Measurements from ENCODE around the gene OGN.

The OGN gene

DNA sequence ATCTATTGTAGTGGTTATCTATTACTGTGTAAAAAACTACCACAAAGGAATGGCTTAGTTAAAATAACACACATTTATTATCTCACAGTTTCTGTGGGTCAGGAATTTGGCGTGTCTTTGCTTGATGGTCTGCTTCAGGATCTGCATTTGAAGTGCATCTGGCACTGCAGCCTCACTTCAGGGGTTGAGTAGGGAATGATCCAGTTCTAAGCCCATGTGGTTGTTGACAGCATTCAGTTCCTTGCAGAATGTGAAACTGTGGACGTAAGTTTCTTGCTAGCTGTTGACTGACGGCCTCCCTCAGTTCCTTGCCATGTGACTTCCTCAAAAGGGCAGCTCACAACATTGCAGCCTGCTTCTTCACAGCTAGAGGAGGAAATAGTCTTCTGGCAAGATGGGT is 2.1 kb upstream of the OGN start:
- DNase-seq (ENCODE audit: extremely low read depth in 1 of 2, low read depth in 1 of 2): peak in 1 of 2 donors; percentile 2

GRCh38 chr9:92405818-92406217 is 1.4 kb upstream of the OGN start:
- DNase-seq (ENCODE audit: extremely low read depth in 1 of 2, low read depth in 1 of 2): no peak

DNA sequence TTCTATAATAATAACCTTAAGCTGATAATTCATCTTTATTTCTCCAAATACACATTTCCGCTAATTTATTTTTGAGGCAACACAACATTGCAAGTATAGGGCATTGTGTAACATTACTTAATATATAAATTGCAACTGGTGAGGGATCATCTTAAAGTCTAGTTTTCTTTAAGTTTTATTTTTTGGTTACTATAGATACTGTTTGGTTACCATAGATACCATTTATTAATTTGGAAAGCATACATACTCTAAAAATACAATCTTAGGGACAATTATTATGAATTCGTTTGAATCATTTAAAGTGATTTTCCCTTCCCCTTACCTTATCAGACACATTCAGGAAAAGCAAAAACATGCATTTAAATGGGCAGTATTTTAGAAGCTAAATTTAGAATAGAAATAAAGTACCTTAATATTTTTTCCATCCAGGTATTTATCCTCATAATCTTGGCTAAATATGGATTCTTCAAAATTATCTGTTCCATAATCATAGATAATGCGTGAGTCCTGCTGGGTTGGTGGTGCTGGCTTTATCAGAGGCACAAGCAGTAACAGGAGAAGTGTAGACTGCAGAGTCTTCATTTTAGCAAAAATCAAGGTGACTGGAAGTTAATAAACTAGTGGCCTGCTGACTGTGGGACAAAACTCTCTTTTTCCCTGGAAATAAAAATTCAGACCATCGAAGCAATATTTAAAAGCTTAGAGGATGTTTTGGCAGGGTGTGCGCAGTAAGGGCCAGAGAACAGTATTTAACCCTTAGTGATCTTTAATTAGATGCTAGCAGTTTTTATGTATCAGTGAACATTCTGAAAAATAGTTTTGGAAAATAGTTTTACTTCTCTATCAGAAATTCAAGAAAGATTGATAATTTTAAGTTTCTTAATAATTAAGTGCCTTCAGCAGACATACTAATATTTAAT is 1.3 kb downstream of the OGN start:
- DNase-seq (ENCODE audit: extremely low read depth in 1 of 2, low read depth in 1 of 2): no peak

- no peak for DNase-seq (ENCODE audit: extremely low read depth in 1 of 2, low read depth in 1 of 2)
These were observed 2.0 kb downstream of the OGN start for GRCh38 chr9:92402360-92402759.

- DNase-seq (ENCODE audit: extremely low read depth in 1 of 2, low read depth in 1 of 2): no peak
These were observed 6.5 kb downstream of the OGN start for GRCh38 chr9:92397853-92398252.

DNA sequence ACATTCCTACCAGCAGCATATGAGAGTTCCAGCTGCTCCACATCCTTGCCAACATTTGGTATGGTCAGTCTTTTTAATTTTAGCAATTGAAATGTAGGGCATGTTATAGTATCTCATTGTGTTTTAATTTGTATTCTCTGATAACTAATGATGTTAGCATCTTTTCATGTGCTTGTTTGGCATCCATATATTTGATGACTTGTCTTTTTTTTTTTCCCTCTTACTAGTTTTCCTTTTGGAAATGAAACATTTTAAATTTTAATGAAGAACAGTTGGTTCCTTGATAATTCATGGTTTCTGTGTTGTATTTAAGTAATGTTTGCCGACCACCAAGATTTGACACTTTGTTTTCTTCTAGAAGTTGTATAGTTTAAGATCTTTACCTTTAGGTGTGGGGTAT is 8.8 kb downstream of the OGN start:
- no peak for DNase-seq (ENCODE audit: extremely low read depth in 1 of 2, low read depth in 1 of 2)

DNA sequence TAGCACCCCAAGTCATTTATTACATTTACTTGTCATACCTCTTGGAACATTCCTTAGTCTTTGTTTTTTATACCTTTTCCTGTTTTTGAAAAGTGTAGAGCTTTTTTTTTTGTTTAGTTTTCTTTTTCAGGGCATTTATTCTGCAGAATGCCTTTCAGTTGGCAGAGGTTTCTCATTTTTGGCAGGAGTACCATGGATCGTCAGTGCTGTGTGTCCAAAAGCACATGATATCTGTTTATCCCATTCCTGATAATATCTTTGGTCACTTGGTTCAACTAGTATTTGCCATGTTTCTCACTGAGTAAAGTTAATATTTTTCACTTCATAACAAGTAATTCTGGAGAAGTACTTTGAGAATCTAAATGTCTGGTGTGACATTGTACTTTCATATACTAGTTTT is 10.7 kb downstream of the OGN start:
- no peak for DNase-seq (ENCODE audit: extremely low read depth in 1 of 2, low read depth in 1 of 2)

GRCh38 chr9:92392690-92393089 is 11.7 kb downstream of the OGN start:
- no peak for DNase-seq (ENCODE audit: extremely low read depth in 1 of 2, low read depth in 1 of 2)

DNA sequence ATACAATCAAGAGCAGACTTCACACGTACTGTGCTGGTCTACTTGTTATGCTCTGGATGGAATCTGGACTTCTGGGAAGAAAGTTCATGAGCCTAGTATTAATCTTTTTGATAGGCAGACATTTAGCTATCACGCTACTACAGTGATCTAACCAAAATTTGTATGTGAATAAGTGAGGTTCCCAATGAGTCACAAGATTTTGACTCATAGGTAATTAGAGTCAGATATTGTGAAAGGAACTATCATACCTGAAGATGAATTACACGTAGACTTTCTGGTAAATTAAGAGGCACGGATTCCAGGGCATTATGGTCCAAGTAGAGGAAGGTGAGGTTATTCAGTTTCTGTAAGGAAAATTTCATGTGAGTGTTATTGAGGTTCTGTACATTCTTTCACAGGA is 18.4 kb downstream of the OGN start:
- DNase-seq (ENCODE audit: extremely low read depth in 1 of 2, low read depth in 1 of 2): no peak

DNA sequence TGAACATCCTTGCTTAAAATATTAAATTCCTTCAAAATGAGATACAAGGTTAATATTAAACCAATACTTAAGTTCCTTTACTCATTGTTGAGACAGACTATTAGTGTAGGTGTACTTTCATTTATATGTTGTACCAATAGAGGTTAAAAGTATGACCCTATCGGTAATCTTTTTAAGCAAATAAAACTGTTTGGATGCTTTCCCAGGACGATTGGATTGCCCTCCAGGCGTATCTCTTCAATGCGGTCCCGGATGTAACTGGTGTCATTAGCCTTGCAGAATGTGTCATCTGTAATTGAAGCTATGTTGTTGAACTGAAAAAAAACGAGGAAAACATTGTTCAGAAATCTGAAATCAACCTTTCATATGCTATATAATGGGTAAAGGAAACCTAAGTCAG is 18.9 kb downstream of the OGN start:
- DNase-seq (ENCODE audit: extremely low read depth in 1 of 2, low read depth in 1 of 2): no peak

- no peak for DNase-seq (ENCODE audit: extremely low read depth in 1 of 2, low read depth in 1 of 2)
These were observed 19.4 kb downstream of the OGN start for GRCh38 chr9:92385001-92385400.

DNA sequence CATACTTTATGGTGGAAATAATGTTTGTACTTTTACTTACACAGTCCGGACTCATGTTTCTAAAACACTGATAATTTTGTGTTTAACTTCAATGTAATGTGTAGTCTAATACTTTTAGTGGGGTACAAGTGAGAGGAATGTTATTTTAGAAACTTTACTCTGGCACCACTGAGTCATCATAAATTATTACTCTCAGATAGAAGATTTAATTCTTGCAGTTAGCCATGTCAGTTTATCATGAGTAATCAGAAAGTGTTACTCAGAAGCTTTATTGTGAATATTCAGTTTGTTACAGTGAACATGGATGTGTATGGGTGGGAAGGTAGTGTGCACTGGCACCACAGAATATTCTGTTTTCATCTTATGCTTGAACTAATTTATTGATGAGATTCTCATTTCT is 20.0 kb downstream of the OGN start:
- DNase-seq (ENCODE audit: extremely low read depth in 1 of 2, low read depth in 1 of 2): no peak

DNA sequence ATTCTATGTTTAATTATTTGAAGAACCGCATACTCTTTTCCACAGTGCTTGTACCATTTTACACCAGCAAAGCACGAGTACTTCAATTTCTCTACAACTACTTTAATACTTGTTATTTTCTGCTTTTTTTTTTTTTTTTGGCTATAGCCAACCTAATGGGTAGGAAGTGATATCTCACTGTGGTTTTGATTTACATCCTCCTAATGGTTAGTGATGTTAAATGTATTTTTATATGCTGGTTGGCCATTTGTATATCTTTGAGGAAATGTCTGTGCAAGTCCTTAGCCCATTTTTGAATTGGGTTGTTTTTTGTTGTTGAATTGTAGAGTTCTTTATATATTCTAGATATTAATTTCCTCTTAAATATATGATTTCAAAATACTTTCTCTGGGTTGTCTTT is 22.6 kb downstream of the OGN start:
- DNase-seq (ENCODE audit: extremely low read depth in 1 of 2, low read depth in 1 of 2): no peak

- DNase-seq (ENCODE audit: extremely low read depth in 1 of 2, low read depth in 1 of 2): no peak
These were observed 23.8 kb downstream of the OGN start for GRCh38 chr9:92380603-92381002.

GRCh38 chr9:92378865-92379560 is 25.4 kb downstream of the OGN start:
- no peak for DNase-seq (ENCODE audit: extremely low read depth in 1 of 2, low read depth in 1 of 2)

- no peak for DNase-seq (ENCODE audit: extremely low read depth in 1 of 2, low read depth in 1 of 2)
These were observed 26.5 kb downstream of the OGN start for GRCh38 chr9:92377876-92378275.

- DNase-seq (ENCODE audit: extremely low read depth in 1 of 2, low read depth in 1 of 2): no peak
These were observed 31.2 kb downstream of the OGN start for GRCh38 chr9:92373167-92373566.

DNA sequence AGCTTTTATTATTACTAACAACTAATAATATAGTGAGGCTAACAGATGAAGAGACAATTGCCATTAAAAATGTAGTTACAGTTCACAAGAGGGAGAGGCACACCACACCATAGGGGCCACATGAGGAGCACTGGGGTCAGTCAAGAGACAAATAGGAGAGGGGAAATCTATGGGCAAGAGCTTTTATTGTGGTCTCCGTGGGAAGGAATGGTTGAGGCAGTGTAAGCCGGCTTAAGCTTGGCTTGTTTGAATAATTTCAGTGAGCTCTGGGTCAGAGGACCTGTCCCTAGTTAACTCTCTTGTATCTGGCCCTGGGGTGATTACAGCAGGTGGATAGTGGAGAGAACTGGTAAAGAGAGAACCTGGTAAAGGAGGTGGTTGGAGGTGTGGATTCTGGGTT is 35.3 kb downstream of the OGN start:
- DNase-seq (ENCODE audit: extremely low read depth in 1 of 2, low read depth in 1 of 2): no peak

DNA sequence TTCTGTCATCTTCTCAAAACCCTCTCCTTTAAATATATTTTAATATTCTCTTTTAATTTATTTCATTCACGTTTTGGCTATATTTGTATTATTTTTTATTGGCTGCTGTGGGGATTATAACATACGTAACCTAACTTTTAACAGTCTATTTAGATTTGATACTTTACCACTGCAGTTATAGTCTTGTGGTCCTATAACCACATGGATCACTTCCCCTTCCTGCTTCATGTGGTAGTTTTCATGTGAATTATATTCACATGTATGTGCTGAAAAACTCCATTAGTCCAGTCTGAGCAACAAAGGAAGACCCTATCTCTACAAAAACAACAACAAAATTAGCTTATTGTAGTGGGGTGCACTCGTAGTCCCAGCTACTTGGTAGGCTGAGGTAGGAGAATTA is 44.3 kb downstream of the OGN start:
- no peak for DNase-seq (ENCODE audit: extremely low read depth in 1 of 2, low read depth in 1 of 2)

DNA sequence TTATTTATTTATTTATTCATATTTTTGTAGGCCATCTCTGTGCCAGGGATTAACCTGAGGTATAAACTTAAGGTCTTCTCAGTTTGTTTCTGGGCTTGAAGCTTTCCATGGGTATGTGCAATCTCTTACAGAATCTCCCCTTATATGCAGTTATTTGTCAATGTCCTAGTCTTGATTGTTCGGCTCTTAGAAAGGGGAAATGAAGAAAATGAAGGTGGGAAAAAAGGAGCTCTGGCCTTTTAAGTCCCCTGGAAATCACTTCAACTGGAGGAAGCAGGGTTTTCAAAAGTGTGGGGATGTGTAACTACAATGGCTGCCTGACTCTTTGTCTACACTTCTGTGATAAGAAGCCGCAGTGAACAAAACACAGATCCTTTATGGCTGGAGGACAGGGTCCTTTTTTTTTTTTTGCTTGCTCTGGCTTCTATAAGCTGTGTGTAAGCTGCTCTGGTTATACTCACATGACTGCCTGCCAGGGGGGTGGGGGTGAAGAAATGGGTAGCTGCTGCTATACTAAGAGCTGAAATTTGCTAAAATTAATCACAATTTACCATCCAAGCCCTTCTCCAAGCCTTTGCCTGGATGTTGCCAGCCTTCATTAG is 44.9 kb downstream of the OGN start:
- DNase-seq (ENCODE audit: extremely low read depth in 1 of 2, low read depth in 1 of 2): no peak

DNA sequence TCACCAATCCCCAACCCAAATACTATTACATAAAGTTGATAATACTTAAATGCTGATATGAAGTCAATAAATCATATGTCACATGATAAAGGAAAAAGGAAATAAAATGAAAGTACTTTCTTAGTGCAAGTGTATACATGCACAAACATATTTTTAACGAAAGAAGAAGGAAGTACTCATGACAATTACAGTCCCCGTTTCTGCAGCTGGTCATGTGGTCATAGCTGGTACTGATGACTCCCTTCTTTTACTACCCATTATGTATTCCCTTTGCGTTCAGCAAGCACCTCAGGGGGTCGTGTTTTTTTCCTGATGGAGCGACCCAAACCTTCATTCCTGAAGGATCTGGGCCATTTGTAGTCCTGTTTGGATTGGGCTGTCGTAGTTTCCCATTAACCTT is 51.3 kb downstream of the OGN start:
- DNase-seq (ENCODE audit: extremely low read depth in 1 of 2, low read depth in 1 of 2): no peak

DNA sequence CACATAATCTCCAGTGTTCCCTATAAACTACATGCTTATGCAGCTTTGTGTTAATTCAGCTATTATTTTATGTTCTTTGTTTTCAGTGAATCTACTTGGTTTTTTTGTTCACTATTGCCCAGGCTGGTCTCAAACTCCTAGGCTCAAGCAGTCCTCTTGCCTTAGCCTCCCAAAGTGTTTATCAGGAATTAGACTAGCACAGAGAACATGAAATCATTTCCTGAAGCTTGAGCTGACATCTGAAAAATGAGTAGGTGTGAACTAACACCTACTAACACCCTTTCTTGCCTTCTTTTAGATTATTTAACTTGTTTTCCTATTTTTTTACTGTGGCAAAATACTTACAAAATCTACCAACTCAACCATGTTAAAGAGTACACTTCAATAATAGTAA is 53.6 kb downstream of the OGN start:
- DNase-seq (ENCODE audit: extremely low read depth in 1 of 2, low read depth in 1 of 2): no peak
